Epithelial cell of proximal tubule (primary cell): ENCODE measurements around the gene ADAMTS13. TPM values are rescaled to one million over a fixed set of nuclear protein-coding genes. Genes with fewer than 3 reads are reported as not detected.

ENCODE experiments used
- DNase-seq: peaks from one replicate; pipeline ENCODE4 v3.0.0-alpha.2; 2011; ENCODE audit warnings: low read depth
- H3K4me3 ChIP-seq: 2 replicates; pipeline ENCODE4 v1.5.1; 2011; ENCODE audit warnings: low read depth, mild to moderate bottlenecking, low read length
- total RNA-seq: library from RNA; depleted of rRNA; stranded (reverse); fragments of >200 nt; gene quantifications from 2 replicates; pipeline ENCODE4 v1.2.3, GENCODE V29; 2015
- TF ChIP-seq, protein P1 (sequence below): conservative IDR thresholded peaks from 2 replicates; pipeline ENCODE4 v1.5.1; 2012; ENCODE audit warnings: low read depth, mild to moderate bottlenecking, low read length

Gene ADAMTS13
- total RNA-seq, 1 donor from 2014 or later: 0.75 TPM

DNA sequence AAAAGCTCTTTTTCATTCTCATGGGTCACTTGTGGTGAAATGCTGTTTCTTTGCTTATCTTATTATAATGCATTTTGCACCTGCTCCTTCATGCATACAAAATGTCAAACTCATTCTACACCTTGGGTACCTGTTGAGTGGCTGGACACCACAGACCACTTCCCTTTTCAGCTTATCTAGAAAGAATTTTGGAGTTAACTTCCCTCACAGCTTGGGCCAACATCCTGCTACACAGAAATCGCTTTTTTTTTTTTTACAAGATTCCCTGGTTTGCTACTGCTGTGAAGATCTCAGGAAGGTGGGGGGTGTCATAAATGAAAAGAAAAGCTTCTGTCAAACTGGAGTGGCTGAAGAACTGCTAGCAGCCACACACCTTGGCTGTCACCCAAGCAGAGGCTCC, 7.0 kb upstream of the ADAMTS13 start:
- TF ChIP-seq, protein P1, sequence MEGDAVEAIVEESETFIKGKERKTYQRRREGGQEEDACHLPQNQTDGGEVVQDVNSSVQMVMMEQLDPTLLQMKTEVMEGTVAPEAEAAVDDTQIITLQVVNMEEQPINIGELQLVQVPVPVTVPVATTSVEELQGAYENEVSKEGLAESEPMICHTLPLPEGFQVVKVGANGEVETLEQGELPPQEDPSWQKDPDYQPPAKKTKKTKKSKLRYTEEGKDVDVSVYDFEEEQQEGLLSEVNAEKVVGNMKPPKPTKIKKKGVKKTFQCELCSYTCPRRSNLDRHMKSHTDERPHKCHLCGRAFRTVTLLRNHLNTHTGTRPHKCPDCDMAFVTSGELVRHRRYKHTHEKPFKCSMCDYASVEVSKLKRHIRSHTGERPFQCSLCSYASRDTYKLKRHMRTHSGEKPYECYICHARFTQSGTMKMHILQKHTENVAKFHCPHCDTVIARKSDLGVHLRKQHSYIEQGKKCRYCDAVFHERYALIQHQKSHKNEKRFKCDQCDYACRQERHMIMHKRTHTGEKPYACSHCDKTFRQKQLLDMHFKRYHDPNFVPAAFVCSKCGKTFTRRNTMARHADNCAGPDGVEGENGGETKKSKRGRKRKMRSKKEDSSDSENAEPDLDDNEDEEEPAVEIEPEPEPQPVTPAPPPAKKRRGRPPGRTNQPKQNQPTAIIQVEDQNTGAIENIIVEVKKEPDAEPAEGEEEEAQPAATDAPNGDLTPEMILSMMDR: no peak
- DNase-seq: no peak

DNA sequence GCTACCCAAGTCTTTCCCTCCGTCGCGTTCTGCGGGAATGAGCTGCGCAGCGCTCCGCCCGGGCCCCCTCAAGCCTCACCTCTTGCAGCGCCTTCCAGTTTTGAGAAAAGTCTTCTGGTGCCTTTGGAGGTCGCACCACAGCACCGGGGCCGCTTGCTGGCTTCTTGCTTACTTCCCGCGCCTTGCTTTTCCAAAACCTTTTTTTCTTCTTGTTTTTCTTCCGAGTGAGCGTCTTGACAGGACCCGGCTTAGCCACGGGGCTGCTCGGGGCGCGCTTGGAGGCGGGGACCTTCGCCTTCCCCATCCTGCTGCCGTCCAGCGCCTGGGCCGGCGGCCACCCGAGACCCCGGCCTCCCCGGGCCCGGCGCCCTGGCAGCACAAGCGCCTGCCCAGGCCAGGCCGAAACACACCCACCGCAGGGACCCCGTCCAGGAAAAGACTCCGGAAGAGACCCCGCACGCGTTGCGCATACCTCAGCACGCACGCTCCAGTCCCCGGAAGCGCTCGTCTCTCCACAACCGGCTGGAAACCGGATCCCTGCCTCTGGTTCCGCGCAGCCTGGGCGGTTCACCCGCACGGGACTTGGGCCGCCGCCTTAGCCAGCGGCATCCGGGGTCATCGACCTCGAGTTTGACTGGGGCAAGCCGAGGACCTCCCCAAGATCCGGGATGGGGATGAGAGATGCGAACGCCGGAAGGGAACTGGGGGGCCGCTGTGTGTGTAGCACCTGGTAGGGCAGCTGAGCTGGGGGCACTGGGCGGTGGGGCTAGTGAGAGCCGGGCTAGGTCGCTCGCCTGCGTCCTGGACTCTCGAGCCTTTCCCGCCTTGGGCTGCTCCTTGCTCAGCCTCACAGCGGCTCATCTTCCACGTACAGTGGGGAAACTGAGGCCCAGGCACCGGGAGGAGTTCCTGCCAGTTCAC, 4.4 kb upstream of the ADAMTS13 start, which contains the start of gene REXO4:
Gene REXO4, minus strand, starts transcription at position 470 of the 921 bp plus-strand sequence. Its CDS starts 166 bp downstream, at position 304.
- DNase-seq: peak; percentile 35
- TF ChIP-seq, protein P1: no peak
- peak within 1 kb of the TSS; percentile 82 for H3K4me3 ChIP-seq

More for the DNA sequence above, 7.0 kb upstream of the ADAMTS13 start:
- no peak overlapping the region for H3K4me3 ChIP-seq

DNA sequence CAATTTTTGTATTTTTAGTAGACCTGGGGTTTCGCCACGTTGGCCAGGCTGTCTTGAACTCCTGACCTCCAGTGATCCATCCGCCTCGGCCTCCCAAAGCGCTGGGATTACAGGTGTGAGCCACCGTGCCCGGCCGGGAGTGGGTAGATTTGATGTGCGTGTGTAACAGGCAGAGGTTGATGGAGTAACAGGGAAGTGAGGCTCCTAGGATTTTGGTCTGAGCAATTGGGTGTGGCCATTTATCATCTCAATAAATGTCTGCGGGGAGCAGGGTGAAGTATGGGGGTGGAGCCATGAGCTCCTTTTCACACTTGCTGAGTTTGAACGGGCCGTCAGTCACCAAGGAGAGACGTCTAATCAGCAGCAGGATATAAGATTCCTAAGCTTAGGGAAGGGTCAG, 3.2 kb upstream of the ADAMTS13 start:
- peak overlapping the region; percentile 82 for H3K4me3 ChIP-seq
- TF ChIP-seq, protein P1: no peak
- no peak for DNase-seq

DNA sequence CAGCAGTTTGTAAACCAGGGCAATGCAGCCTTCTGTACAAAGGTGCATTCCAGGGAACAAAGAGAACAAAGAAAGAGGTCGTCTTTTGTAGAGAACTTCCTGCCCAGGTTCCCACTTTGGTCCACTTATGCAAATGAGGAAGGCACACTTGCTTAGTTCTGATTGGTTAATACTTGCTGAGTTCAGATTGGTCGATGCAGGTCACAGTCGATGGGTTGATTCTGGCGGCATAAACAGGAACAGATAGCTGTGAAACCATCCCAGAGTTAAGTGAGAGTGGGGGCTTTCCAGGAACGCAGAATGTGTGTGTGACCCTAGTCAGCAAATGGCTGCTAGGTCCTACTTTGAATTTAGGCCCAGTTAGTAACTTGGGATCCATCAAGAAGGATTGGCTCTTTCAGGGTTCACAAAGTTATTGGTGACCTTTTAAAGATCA, 1.8 kb upstream of the ADAMTS13 start:
- DNase-seq: no peak
- TF ChIP-seq, protein P1: no peak

DNA sequence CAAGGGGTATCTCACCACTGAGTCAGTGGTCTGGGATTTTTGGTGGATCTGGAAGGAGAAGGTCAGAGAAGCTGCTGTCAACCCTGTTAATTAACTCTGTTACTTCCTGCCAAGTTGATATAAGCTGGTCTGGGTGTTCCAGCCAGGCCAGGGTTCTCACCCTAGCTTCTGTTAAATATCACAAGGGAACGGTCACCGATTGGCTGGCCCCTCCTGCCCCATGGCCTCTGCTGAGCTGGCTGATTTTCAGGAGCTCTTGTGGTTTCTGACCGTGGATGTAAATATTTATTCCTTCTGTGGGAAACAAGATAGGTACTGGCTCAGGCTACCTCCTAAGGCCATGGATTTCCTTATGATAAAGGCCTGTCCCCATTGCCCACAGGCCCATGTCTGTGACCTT, 1.0 kb downstream of the ADAMTS13 start:
- no peak for DNase-seq
- no peak overlapping the region for H3K4me3 ChIP-seq
- TF ChIP-seq, protein P1: no peak

More for the DNA sequence above, 1.8 kb upstream of the ADAMTS13 start:
- H3K4me3 ChIP-seq: no peak overlapping the region

DNA sequence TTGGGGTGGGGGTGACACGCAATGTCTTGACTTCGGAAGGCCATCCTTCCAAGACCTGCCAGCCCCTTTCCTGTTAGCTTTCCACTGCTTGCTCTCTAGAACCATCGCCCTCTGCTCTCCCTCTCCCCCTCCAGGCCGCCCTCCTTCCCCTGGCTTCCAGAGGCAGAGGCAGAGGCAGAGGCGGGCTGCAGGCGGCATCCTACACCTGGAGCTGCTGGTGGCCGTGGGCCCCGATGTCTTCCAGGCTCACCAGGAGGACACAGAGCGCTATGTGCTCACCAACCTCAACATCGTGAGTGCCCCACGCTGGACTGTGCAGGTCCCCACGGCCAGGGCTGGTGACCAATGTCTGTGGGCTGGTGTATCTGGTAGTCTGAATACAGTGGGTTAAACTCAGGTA, 2.0 kb downstream of the ADAMTS13 start:
- TF ChIP-seq, protein P1: no peak
- no peak overlapping the region for H3K4me3 ChIP-seq
- DNase-seq: no peak
